Measurements from ENCODE around the gene CACNA1D.
"Not testable (repeated sequence)": the region's sequence is repeated elsewhere in the genome, so short reads cannot be mapped to it uniquely, and the experiment has no call there.

Gene CACNA1D

DNA sequence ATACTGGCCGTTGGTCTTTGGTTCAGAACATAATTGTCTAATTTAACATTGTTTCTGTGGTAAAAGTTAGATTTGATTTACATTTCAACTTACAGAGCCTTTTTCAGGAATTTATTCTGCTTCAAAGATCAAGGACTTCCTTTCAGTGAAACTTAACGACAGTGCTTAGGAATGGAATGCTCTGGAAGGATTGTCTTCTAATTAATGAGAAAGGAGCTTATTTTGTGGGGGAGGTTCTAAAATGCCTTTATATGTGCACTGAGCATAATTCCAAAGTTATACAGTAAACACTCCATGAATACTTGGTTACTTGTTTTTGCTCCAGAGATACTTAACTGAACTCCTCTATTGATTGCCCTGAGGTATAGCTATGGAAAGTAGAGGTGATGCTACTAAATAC lies 75.7 kb downstream of the CACNA1D start:
- H3K9me3 ChIP-seq (ENCODE audit: control insufficient read depth in 2 of 2, low read length in 2 of 2), result no peaks in the 10 kb centered on the region
- H3K4me1 ChIP-seq (ENCODE audit: control insufficient read depth in 2 of 2, insufficient read depth in 2 of 2, low read length in 2 of 2), result no peaks in the 10 kb centered on the region
- no peak overlapping the region for H3K27ac ChIP-seq (ENCODE audit: low read depth in 2 of 2, low read length in 2 of 2)
- H3K27me3 ChIP-seq (ENCODE audit: control insufficient read depth in 2 of 2, insufficient read depth in 2 of 2, low read length in 2 of 2), result no peaks in the 10 kb centered on the region
- no peak overlapping the region for H3K9ac ChIP-seq (ENCODE audit: low read depth in 1 of 2, low read length in 2 of 2)
- H3K36me3 ChIP-seq (ENCODE audit: control insufficient read depth in 2 of 2, insufficient read depth in 2 of 2, low read length in 2 of 2), result no peaks in the 10 kb centered on the region
- no peak overlapping the region for H3K4me3 ChIP-seq (ENCODE audit: low read length in 2 of 2)

DNA sequence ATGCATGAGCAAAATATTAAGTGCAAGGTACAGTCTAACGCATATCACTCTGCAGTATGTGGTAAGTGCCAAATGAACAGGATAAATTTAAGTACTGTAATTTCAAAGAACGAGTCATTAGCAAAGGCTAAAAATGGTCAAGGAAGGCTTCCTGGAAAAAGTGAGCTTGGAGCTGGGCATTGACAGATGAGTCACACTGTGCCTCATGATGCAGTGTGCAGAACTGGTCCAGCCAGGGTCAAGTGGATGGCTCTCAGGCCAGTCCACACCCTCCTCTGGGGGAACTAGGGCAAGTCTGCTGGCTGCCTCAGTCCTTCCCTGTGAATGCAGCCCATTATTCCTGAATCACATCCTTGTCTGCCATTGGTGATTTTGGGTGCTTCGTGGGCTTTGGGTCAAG lies 76.3 kb downstream of the CACNA1D start:
- no peak overlapping the region for H3K4me3 ChIP-seq (ENCODE audit: low read length in 2 of 2)
- no peaks in the 10 kb centered on the region for H3K27me3 ChIP-seq (ENCODE audit: control insufficient read depth in 2 of 2, insufficient read depth in 2 of 2, low read length in 2 of 2)
- H3K36me3 ChIP-seq (ENCODE audit: control insufficient read depth in 2 of 2, insufficient read depth in 2 of 2, low read length in 2 of 2), result no peaks in the 10 kb centered on the region
- no peak overlapping the region for H3K27ac ChIP-seq (ENCODE audit: low read depth in 2 of 2, low read length in 2 of 2)
- H3K9ac ChIP-seq (ENCODE audit: low read depth in 1 of 2, low read length in 2 of 2), result no peak overlapping the region
- no peaks in the 10 kb centered on the region for H3K4me1 ChIP-seq (ENCODE audit: control insufficient read depth in 2 of 2, insufficient read depth in 2 of 2, low read length in 2 of 2)
- H3K9me3 ChIP-seq (ENCODE audit: control insufficient read depth in 2 of 2, low read length in 2 of 2), result no peaks in the 10 kb centered on the region

DNA sequence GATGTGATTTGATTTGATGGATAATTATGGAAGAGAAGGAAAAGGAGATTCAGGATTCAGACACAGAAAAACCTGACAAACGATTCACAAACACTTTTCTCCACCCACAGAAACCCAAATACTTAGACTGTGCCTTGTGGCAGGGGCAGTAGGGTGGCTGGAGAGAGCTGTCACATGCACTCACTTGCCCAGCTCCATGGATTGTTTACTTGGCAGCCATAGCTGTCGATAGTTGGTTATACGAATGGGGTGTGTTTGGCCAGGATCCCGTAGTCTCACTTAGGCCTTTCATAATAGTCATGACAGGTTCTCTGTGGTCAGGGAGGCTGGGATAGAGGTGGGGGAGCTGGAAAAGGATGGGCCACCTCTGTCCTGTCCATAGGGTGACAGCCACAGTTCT lies 76.9 kb downstream of the CACNA1D start:
- H3K4me3 ChIP-seq (ENCODE audit: low read length in 2 of 2), result no peak overlapping the region
- no peak overlapping the region for H3K9ac ChIP-seq (ENCODE audit: low read depth in 1 of 2, low read length in 2 of 2)
- no peaks in the 10 kb centered on the region for H3K27me3 ChIP-seq (ENCODE audit: control insufficient read depth in 2 of 2, insufficient read depth in 2 of 2, low read length in 2 of 2)
- no peak overlapping the region for H3K27ac ChIP-seq (ENCODE audit: low read depth in 2 of 2, low read length in 2 of 2)
- H3K4me1 ChIP-seq (ENCODE audit: control insufficient read depth in 2 of 2, insufficient read depth in 2 of 2, low read length in 2 of 2), result no peaks in the 10 kb centered on the region
- H3K36me3 ChIP-seq (ENCODE audit: control insufficient read depth in 2 of 2, insufficient read depth in 2 of 2, low read length in 2 of 2), result no peaks in the 10 kb centered on the region
- no peaks in the 10 kb centered on the region for H3K9me3 ChIP-seq (ENCODE audit: control insufficient read depth in 2 of 2, low read length in 2 of 2)

DNA sequence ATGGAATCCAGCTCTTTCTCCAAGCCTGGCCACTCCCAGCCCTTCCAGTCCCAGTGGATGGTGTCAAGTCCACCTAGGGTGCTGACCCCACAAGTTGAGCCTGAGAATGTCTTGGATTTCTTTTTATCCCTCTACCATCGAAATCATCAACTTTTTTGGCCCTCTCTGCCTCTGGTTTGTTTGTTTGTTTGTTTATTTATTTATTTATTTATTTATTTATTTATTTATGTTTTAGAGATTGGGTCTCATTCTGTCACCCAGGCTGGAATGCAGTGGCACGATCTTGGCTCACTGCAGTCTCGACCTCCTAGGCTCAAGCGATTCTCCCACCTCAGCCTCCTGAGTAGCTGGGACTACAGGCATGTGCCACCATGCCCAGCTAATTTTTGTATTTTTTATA lies 77.8 kb downstream of the CACNA1D start:
- H3K36me3 ChIP-seq (ENCODE audit: control insufficient read depth in 2 of 2, insufficient read depth in 2 of 2, low read length in 2 of 2); H3K9me3 ChIP-seq (ENCODE audit: control insufficient read depth in 2 of 2, low read length in 2 of 2); H3K9ac ChIP-seq (ENCODE audit: low read depth in 1 of 2, low read length in 2 of 2); H3K27me3 ChIP-seq (ENCODE audit: control insufficient read depth in 2 of 2, insufficient read depth in 2 of 2, low read length in 2 of 2); H3K27ac ChIP-seq (ENCODE audit: low read depth in 2 of 2, low read length in 2 of 2); H3K4me3 ChIP-seq (ENCODE audit: low read length in 2 of 2); H3K4me1 ChIP-seq (ENCODE audit: control insufficient read depth in 2 of 2, insufficient read depth in 2 of 2, low read length in 2 of 2): not testable (repeated sequence)

DNA sequence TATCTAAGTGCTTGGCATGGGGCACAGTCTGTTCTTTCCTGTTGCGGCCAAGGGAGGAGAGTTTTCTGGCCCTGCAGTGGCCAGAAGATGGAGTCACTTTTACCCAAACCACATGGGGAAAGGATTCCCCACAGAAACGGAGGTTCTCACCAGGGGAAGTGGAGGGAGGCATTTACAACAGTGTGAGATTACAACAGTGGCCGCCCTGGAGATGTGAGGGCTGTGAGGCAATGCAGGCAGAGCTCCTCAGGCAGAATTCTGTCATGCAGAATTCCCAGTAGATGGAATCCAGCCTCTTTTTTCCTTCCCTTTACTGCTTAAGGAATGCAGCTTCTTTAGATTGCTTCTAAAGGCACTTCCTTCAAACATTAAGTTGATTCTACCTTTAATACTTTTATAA lies 83.1 kb downstream of the CACNA1D start:
- no peak overlapping the region for H3K9ac ChIP-seq (ENCODE audit: low read depth in 1 of 2, low read length in 2 of 2)
- H3K36me3 ChIP-seq (ENCODE audit: control insufficient read depth in 2 of 2, insufficient read depth in 2 of 2, low read length in 2 of 2), result no peaks in the 10 kb centered on the region
- no peaks in the 10 kb centered on the region for H3K27me3 ChIP-seq (ENCODE audit: control insufficient read depth in 2 of 2, insufficient read depth in 2 of 2, low read length in 2 of 2)
- no peaks in the 10 kb centered on the region for H3K4me1 ChIP-seq (ENCODE audit: control insufficient read depth in 2 of 2, insufficient read depth in 2 of 2, low read length in 2 of 2)
- H3K4me3 ChIP-seq (ENCODE audit: low read length in 2 of 2), result no peak overlapping the region
- no peaks in the 10 kb centered on the region for H3K9me3 ChIP-seq (ENCODE audit: control insufficient read depth in 2 of 2, low read length in 2 of 2)
- H3K27ac ChIP-seq (ENCODE audit: low read depth in 2 of 2, low read length in 2 of 2), result no peak overlapping the region

DNA sequence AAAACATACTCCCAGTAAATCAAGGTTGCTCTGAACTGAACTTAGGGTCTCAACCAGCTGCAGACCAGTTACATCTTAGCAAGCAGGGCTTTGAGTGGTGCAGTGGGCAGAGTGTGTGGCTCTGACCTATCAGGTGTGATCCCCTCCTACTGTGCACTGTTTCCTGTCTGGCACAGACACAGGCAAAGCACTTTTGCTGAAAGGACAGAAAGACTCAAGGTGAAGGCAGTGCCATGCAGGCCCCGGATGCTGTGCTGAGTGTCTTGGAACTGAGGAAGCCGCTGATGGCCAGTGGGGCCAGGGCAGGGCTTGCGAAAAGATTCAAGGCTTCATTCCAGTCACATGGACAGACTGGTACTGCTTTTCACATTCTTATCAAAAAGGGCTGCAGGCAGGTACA lies 85.2 kb downstream of the CACNA1D start:
- Histone ChIP-seq H3K4me3 (ENCODE audit: low read length in 2 of 2) (no peak overlapping the region), H3K27ac (ENCODE audit: low read depth in 2 of 2, low read length in 2 of 2) (no peak overlapping the region), H3K9me3 (ENCODE audit: control insufficient read depth in 2 of 2, low read length in 2 of 2) (no peaks in the 10 kb centered on the region), H3K9ac (ENCODE audit: low read depth in 1 of 2, low read length in 2 of 2) (no peak overlapping the region), H3K4me1 (ENCODE audit: control insufficient read depth in 2 of 2, insufficient read depth in 2 of 2, low read length in 2 of 2) (no peaks in the 10 kb centered on the region), H3K27me3 (ENCODE audit: control insufficient read depth in 2 of 2, insufficient read depth in 2 of 2, low read length in 2 of 2) (no peaks in the 10 kb centered on the region), H3K36me3 (ENCODE audit: control insufficient read depth in 2 of 2, insufficient read depth in 2 of 2, low read length in 2 of 2) (no peaks in the 10 kb centered on the region)

DNA sequence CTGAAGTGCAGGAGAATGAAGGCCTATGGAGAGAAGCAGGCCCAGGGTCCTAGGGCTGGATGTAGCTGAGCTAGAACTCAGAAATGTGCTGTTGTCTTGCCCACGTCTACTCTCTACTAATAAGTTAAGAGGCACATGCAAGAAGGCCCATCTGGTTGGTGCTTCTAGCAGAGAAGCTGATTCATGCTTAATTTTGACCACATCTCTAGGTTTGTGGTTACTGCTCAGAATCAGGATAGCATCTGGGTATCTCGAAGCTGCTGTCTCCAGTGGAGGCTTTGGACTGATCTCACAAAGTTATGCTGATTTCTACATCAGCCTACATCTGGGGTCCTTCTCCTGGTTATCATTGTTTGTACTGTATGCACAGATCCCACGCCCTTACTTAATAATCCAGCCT lies 87.3 kb downstream of the CACNA1D start:
- H3K4me3 ChIP-seq (ENCODE audit: low read length in 2 of 2), result no peak overlapping the region
- H3K9me3 ChIP-seq (ENCODE audit: control insufficient read depth in 2 of 2, low read length in 2 of 2), result no peaks in the 10 kb centered on the region
- H3K27me3 ChIP-seq (ENCODE audit: control insufficient read depth in 2 of 2, insufficient read depth in 2 of 2, low read length in 2 of 2), result no peaks in the 10 kb centered on the region
- no peaks in the 10 kb centered on the region for H3K4me1 ChIP-seq (ENCODE audit: control insufficient read depth in 2 of 2, insufficient read depth in 2 of 2, low read length in 2 of 2)
- no peak overlapping the region for H3K9ac ChIP-seq (ENCODE audit: low read depth in 1 of 2, low read length in 2 of 2)
- no peaks in the 10 kb centered on the region for H3K36me3 ChIP-seq (ENCODE audit: control insufficient read depth in 2 of 2, insufficient read depth in 2 of 2, low read length in 2 of 2)
- no peak overlapping the region for H3K27ac ChIP-seq (ENCODE audit: low read depth in 2 of 2, low read length in 2 of 2)

DNA sequence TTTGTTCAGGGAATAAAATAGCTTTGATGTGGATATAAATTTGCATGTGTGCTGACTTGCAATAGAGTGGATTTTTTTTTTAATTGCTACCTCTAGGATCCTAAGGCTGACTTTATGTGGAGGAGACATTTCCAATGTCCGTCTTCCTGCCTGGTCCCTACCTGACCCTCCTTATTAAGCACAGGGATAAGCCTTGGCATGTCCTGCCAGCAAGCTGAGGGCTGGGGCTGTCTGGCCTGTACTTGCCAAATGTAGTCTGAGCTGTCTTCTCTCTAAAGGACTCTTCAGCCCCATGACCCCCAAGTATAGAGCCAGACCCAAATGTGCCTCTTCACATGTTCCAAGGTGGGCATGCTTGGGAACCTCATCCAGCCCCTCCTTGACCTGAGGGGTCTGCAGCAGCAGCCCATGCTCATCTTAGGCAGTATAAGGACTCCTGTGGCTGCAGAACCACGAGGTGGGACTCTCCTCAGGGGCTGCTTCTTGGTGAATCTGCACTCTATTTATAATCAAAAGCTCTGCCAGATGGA lies 88.8 kb downstream of the CACNA1D start:
- H3K4me3 ChIP-seq (ENCODE audit: low read length in 2 of 2), result no peak overlapping the region
- H3K9me3 ChIP-seq (ENCODE audit: control insufficient read depth in 2 of 2, low read length in 2 of 2), result no peaks in the 10 kb centered on the region
- no peak overlapping the region for H3K27ac ChIP-seq (ENCODE audit: low read depth in 2 of 2, low read length in 2 of 2)
- H3K36me3 ChIP-seq (ENCODE audit: control insufficient read depth in 2 of 2, insufficient read depth in 2 of 2, low read length in 2 of 2), result no peaks in the 10 kb centered on the region
- no peaks in the 10 kb centered on the region for H3K27me3 ChIP-seq (ENCODE audit: control insufficient read depth in 2 of 2, insufficient read depth in 2 of 2, low read length in 2 of 2)
- H3K9ac ChIP-seq (ENCODE audit: low read depth in 1 of 2, low read length in 2 of 2), result no peak overlapping the region
- no peaks in the 10 kb centered on the region for H3K4me1 ChIP-seq (ENCODE audit: control insufficient read depth in 2 of 2, insufficient read depth in 2 of 2, low read length in 2 of 2)

GRCh38 chr3:53585049-53585448 lies 90.6 kb downstream of the CACNA1D start:
- Histone ChIP-seq H3K9ac (ENCODE audit: low read depth in 1 of 2, low read length in 2 of 2) (no peak overlapping the region), H3K27ac (ENCODE audit: low read depth in 2 of 2, low read length in 2 of 2) (no peak overlapping the region), H3K36me3 (ENCODE audit: control insufficient read depth in 2 of 2, insufficient read depth in 2 of 2, low read length in 2 of 2) (peaks cover 0 to 2% of the 10 kb centered on the region in 2 donors), H3K4me3 (ENCODE audit: low read length in 2 of 2) (no peak overlapping the region), H3K9me3 (ENCODE audit: control insufficient read depth in 2 of 2, low read length in 2 of 2) (no peaks in the 10 kb centered on the region), H3K4me1 (ENCODE audit: control insufficient read depth in 2 of 2, insufficient read depth in 2 of 2, low read length in 2 of 2) (no peaks in the 10 kb centered on the region), H3K27me3 (ENCODE audit: control insufficient read depth in 2 of 2, insufficient read depth in 2 of 2, low read length in 2 of 2) (no peaks in the 10 kb centered on the region)

DNA sequence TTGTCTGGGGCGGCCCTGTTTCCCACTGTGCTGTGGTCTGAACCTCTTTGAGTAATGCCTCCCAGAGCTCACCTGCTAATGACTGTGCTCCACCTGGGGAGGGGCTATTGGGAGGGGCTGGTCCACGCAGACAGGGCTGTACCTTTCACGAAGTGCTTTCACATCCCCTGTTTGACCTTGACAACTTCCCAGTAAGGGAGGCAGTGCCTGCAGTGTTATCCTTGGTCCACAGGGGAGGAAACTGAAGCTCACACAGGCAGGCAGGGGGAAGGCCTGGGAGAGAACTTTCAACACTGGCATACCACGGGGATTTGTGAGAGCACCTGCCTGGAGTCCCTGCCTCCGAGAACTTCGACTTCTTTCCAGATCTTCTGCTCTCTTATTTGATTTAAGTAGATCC lies 91.2 kb downstream of the CACNA1D start:
- no peaks in the 10 kb centered on the region for H3K27me3 ChIP-seq (ENCODE audit: control insufficient read depth in 2 of 2, insufficient read depth in 2 of 2, low read length in 2 of 2)
- H3K4me3 ChIP-seq (ENCODE audit: low read length in 2 of 2), result no peak overlapping the region
- no peaks in the 10 kb centered on the region for H3K4me1 ChIP-seq (ENCODE audit: control insufficient read depth in 2 of 2, insufficient read depth in 2 of 2, low read length in 2 of 2)
- H3K9me3 ChIP-seq (ENCODE audit: control insufficient read depth in 2 of 2, low read length in 2 of 2), result no peaks in the 10 kb centered on the region
- H3K9ac ChIP-seq (ENCODE audit: low read depth in 1 of 2, low read length in 2 of 2), result no peak overlapping the region
- H3K27ac ChIP-seq (ENCODE audit: low read depth in 2 of 2, low read length in 2 of 2), result no peak overlapping the region
- H3K36me3 ChIP-seq (ENCODE audit: control insufficient read depth in 2 of 2, insufficient read depth in 2 of 2, low read length in 2 of 2), result peaks cover 0 to 2% of the 10 kb centered on the region in 2 donors

- no peak overlapping the region for H3K9ac ChIP-seq (ENCODE audit: low read depth in 1 of 2, low read length in 2 of 2)
- H3K4me1 ChIP-seq (ENCODE audit: control insufficient read depth in 2 of 2, insufficient read depth in 2 of 2, low read length in 2 of 2), result no peaks in the 10 kb centered on the region
- H3K36me3 ChIP-seq (ENCODE audit: control insufficient read depth in 2 of 2, insufficient read depth in 2 of 2, low read length in 2 of 2), result peaks cover 0 to 2% of the 10 kb centered on the region in 2 donors
- H3K9me3 ChIP-seq (ENCODE audit: control insufficient read depth in 2 of 2, low read length in 2 of 2), result no peaks in the 10 kb centered on the region
- H3K4me3 ChIP-seq (ENCODE audit: low read length in 2 of 2), result no peak overlapping the region
- no peak overlapping the region for H3K27ac ChIP-seq (ENCODE audit: low read depth in 2 of 2, low read length in 2 of 2)
- H3K27me3 ChIP-seq (ENCODE audit: control insufficient read depth in 2 of 2, insufficient read depth in 2 of 2, low read length in 2 of 2), result no peaks in the 10 kb centered on the region
Observed at GRCh38 chr3:53588122-53588521, 93.7 kb downstream of the CACNA1D start.
